T1000 (cell line): ENCODE data around the gene CEP78.
"Not testable (repeated sequence)": the region's sequence is repeated elsewhere in the genome, so short reads cannot be mapped to it uniquely, and the experiment has no call there.

Experiments
- DNase-seq: peaks from one replicate; lab custom pipeline; 2025; ENCODE audit warnings: mixed read lengths; lab: John Stamatoyannopoulos, UW

Gene CEP78

GRCh38 chr9:78236551-78236910 lies 656 bp downstream of the CEP78 start:
- no peak for DNase-seq

GRCh38 chr9:78238046-78239038 lies 2.5 kb downstream of the CEP78 start:
- no peak for DNase-seq

GRCh38 chr9:78239506-78239905 lies 3.6 kb downstream of the CEP78 start:
- DNase-seq: no peak

- DNase-seq: no peak
Measured at GRCh38 chr9:78242041-78242440, 6.2 kb downstream of the CEP78 start.

- DNase-seq: no peak
Measured at GRCh38 chr9:78243130-78243529, 7.3 kb downstream of the CEP78 start.

GRCh38 chr9:78245401-78245800 lies 9.5 kb downstream of the CEP78 start:
- DNase-seq: no peak

GRCh38 chr9:78248635-78249034 lies 12.8 kb downstream of the CEP78 start:
- DNase-seq: no peak

- no peak for DNase-seq
Measured at GRCh38 chr9:78249542-78249941, 13.7 kb downstream of the CEP78 start.

GRCh38 chr9:78252616-78253015 lies 16.7 kb downstream of the CEP78 start:
- DNase-seq: no peak

GRCh38 chr9:78253285-78253684 lies 17.4 kb downstream of the CEP78 start:
- DNase-seq: no peak

- DNase-seq: no peak
Measured at GRCh38 chr9:78261403-78262001, 25.6 kb downstream of the CEP78 start.

- no peak for DNase-seq
Measured at GRCh38 chr9:78262655-78263054, 26.8 kb downstream of the CEP78 start.

- DNase-seq: no peak
Measured at GRCh38 chr9:78267889-78268288, 32.0 kb downstream of the CEP78 start.

- DNase-seq: no peak
Measured at GRCh38 chr9:78269784-78270183, 33.9 kb downstream of the CEP78 start.

- DNase-seq: no peak
Measured at GRCh38 chr9:78272307-78272706, 36.4 kb downstream of the CEP78 start.

GRCh38 chr9:78273761-78274160 lies 37.9 kb downstream of the CEP78 start:
- DNase-seq: no peak

GRCh38 chr9:78278177-78278777 lies 42.4 kb downstream of the CEP78 start:
- no peak for DNase-seq

GRCh38 chr9:78278801-78279200 lies 42.9 kb downstream of the CEP78 start:
- DNase-seq: no peak

GRCh38 chr9:78280982-78281668 lies 45.2 kb downstream of the CEP78 start:
- DNase-seq: no peak

- DNase-seq: not testable (repeated sequence)
Measured at GRCh38 chr9:78284181-78284580, 48.3 kb downstream of the CEP78 start.

GRCh38 chr9:78286125-78286524 lies 50.2 kb downstream of the CEP78 start:
- DNase-seq: no peak

GRCh38 chr9:78286946-78287388 lies 51.1 kb downstream of the CEP78 start:
- DNase-seq: no peak
